GM19193 (cell line): ENCODE measurements around the gene ME1.

Experiments used
- POLR2A ChIP-seq: IDR thresholded peaks from 4 replicates; pipeline ENCODE4 v1.6.1; 2011; ENCODE audit not compliant: insufficient read depth, insufficient read length; ENCODE audit errors: extremely low read depth

ME1 gene

GRCh38 chr6:83430611-83431544, at the start of gene ME1:
TSS of gene ME1 (minus strand) at chr6:83431051. CDS start at chr6:83430954, 97 bp downstream.
- TF ChIP-seq POLR2A = peak; percentile 57

DNA sequence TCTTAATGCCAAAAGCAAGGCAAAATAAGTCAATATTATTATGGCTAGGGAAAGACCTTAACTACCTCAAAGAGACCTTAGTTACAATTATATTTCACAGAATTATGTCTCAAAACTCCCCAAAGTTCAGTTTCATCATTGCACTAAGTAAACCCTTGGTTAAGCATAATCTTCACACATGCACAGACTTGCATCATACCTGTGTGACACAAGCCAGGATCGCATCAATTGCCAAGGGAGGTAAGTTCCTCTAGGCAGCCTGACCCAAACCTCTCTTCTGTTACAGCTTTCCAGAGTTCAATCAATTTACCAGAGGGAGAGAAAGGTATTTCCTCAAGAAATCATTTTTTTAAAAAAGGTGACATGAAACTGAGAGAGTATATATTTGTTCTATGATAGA, 49.6 kb upstream of the ME1 start:
- TF ChIP-seq POLR2A = no peak

GRCh38 chr6:83479389-83479788, 48.5 kb upstream of the ME1 start:
- TF ChIP-seq POLR2A = no peak

DNA sequence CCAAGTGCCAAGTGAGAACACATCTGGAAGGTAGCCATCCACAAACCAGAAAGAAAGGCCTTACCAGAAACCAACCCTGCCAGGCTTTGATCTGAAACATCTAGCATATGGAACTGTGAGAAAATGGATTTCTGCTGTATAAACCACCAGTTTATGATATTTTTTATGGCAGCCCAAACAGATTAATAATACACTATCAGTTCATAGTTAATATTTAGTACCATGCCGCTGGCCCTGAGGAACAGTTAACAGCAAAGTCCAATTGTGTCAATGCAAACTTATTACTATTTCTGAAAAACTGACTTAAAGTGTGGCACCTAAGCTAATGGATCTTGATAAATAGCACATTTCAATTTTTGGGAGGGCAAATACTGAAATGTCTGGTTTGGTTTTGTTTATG, 46.1 kb upstream of the ME1 start:
- no peak for TF ChIP-seq POLR2A

DNA sequence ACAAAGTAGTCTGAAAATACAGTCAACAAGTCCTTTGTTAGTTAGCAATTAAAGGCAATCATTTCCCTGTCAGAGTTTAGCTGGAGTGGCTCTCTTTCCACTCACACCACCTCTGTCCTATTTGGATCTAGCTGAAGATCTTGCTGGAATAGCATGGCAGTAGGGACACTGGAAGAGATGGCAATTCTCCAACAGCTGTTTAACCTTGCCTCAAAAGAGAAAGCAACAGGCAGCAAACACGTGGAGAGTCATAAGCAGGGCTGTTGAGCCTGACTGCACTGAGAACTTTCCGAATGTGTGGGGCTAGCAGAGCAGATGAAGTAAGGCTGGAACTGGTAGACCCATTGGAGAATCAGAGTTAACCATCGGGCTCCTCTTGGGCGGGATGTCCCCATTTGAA, 43.5 kb upstream of the ME1 start:
- TF ChIP-seq POLR2A = no peak

GRCh38 chr6:83472767-83473166, 41.9 kb upstream of the ME1 start:
- no peak for TF ChIP-seq POLR2A

DNA sequence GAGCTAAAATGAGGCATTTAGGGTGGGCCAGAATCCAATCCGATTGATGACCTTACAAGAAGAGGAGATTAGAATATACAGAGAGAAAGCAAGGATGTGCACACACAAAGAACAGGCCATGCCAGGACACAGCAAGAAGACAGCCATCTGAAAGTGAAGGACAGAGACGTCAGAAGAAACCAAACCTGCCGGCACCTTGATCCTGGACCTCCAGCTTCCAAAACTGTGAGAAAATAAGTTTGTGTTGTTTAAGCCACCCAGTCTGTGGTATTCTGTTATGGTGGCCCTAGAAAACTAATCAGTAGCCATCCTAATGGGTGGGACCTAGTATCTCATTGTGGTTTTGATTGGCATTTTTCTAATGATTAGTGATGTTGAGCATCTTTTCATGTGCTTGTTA, 39.7 kb upstream of the ME1 start:
- no peak for TF ChIP-seq POLR2A

- TF ChIP-seq POLR2A = no peak
Measured at GRCh38 chr6:83470001-83470400, 39.1 kb upstream of the ME1 start.

DNA sequence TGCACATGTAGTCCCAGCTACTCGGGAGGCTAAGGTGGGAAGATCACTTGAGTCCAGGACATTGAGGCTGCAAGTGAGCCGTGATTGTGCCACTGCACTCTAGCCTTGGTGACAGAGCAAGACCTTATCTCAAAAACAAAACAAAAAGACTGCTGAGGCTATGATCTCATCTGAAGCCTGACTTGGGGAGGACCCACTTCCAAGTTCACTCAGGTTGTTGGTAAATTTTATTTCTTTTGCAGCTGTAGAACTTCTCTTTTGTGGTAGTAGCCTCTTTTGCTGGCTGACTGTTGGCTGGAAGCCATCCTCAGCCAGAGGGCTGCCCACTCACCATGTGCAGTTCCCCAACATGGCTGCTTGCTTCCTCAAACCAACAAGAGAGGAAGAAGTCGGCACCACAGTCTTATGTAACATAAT, 36.8 kb upstream of the ME1 start:
- TF ChIP-seq POLR2A = no peak

GRCh38 chr6:83466328-83466727, 35.5 kb upstream of the ME1 start:
- no peak for TF ChIP-seq POLR2A

- TF ChIP-seq POLR2A = no peak
Measured at GRCh38 chr6:83464381-83465140, 33.7 kb upstream of the ME1 start.

GRCh38 chr6:83463886-83464285, 33.0 kb upstream of the ME1 start:
- TF ChIP-seq POLR2A = no peak

DNA sequence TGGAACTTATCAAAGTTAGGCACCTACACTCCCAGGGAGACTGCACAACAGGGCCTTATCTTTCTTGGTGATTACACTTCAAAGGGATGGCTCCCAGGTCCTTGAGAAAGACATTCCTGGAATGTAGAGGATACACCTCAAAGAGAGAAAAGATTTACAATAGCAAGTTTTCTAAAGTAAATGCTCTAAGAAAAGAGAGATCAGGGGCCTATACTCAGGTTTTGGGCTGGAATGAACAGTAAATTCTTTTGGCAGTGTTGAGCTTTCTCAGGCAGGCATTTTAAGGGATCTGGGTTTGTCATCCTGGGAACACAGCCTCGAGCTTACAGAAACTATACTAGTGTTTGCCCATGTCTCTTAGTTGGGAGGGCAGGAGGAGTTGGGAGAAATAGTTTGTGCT, 31.7 kb upstream of the ME1 start:
- no peak for TF ChIP-seq POLR2A

DNA sequence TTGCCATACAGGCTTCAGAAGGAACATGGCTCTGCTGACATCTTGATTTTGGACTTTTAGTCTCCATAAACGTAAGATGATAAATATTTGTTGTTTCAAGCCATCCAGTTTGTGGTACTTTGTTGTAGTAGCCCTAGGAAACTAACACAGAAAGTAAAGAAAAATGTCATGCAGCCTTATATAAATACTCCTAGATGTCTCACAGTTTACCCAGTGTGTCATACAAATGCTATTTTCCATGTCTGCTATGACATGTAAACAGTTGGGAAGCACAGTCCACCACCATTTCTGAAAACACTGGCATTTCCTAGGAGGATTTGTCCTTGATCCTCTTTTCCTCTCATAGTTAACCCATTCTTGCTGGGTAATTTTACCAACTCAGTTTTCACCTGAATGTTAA, 30.6 kb upstream of the ME1 start:
- TF ChIP-seq POLR2A = no peak

DNA sequence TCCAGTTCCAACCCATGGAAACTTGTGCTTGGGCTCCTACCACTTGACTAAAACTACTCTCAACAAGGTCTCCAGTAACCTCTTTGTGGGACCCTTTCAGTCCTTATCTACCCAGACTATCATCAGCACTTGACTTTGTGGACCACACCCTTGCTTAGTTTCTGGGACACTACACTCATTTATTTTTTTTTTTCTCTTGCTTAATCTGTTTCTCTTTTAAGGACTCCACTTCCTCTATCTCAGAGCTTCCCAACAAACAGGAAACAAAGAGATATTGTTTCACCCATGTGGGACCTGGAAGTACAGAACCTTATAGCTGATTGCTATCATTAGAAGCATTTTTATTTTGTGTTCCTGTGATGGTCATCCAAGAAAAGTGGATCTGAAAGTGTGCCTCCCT, 28.8 kb upstream of the ME1 start:
- no peak for TF ChIP-seq POLR2A

DNA sequence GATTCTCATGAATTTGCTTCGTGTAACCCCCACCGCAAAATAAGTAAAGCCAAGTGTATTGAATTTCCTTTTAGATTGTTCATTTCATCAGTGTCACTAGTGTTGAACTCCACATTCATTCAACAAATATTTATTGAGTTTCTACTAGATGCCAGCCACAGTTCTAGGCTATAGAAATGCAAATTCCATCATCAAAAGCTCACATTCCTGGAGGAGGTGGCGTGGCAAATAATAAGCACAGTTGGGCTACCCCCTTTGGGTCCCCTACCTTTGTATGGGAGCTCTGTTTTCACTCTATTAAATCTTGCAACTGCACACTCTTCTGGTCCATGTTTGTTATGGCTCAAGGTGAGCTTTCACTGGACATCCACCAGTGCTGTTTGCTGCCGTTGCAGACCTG, 12.7 kb upstream of the ME1 start:
- no peak for TF ChIP-seq POLR2A
